HEK293T (cell line): ENCODE measurements around the gene METTL21A.
"Not testable (repeated sequence)": the region's sequence is repeated elsewhere in the genome, so short reads cannot be mapped to it uniquely, and the experiment has no call there.

Experiments used
- CTCF ChIA-PET: fragments of 350-600 bp; formaldehyde crosslinking; extraction: SDS; loops from one replicate; lab custom pipeline; 2021; ENCODE audit warnings: antibody characterized with exemption, inconsistent platforms; lab: Yijun Ruan, JAX
- POLR2A ChIA-PET: fragments of 350-600 bp; formaldehyde crosslinking; extraction: SDS; loops from one replicate; lab custom pipeline; 2020; ENCODE audit warnings: antibody characterized with exemption, inconsistent platforms; lab: Yijun Ruan, JAX
- DNase-seq: peaks from one replicate; pipeline ENCODE4 v3.0.0; 2012; ENCODE audit warnings: mixed read lengths; ENCODE audit errors: extremely low spot score
- ARNT ChIP-seq: fragments of 450-650 bp; IDR thresholded peaks from 2 replicates; pipeline ENCODE4 v1.6.1; 2017; ENCODE audit warnings: mild to moderate bottlenecking
- BHLHE40 ChIP-seq: fragments of 450-650 bp; IDR thresholded peaks from 2 replicates; pipeline ENCODE4 v1.6.1; 2016; ENCODE audit warnings: mild to moderate bottlenecking, moderate library complexity, borderline replicate concordance
- CTBP1 ChIP-seq: fragments of 450-650 bp; IDR thresholded peaks from 2 replicates; pipeline ENCODE4 v1.6.1; 2016; ENCODE audit warnings: borderline replicate concordance
- ELF4 ChIP-seq: fragments of 450-650 bp; IDR thresholded peaks from 2 replicates; pipeline ENCODE4 v1.6.1; 2017; ENCODE audit warnings: antibody characterized with exemption
- FOXA1 ChIP-seq: fragments of 450-650 bp; IDR thresholded peaks from 2 replicates; pipeline ENCODE4 v1.6.1; 2016; ENCODE audit warnings: mild to moderate bottlenecking
- FOXK2 ChIP-seq: fragments of 450-650 bp; IDR thresholded peaks from 2 replicates; pipeline ENCODE4 v1.6.1; 2016; ENCODE audit warnings: mild to moderate bottlenecking
- FOXM1 ChIP-seq: fragments of 450-650 bp; IDR thresholded peaks from 2 replicates; pipeline ENCODE4 v1.6.1; 2017; ENCODE audit warnings: mild to moderate bottlenecking, borderline replicate concordance
- HDGF ChIP-seq: fragments of 450-650 bp; IDR thresholded peaks from 2 replicates; pipeline ENCODE4 v1.6.1; 2017; ENCODE audit warnings: antibody characterized with exemption, borderline replicate concordance
- L3MBTL2 ChIP-seq: fragments of 450-650 bp; conservative IDR thresholded peaks from 2 replicates; pipeline ENCODE4 v1.6.1; 2016; ENCODE audit warnings: mild to moderate bottlenecking
- LEF1 ChIP-seq: fragments of 450-650 bp; IDR thresholded peaks from 2 replicates; pipeline ENCODE4 v1.6.1; 2017; ENCODE audit warnings: mild to moderate bottlenecking, borderline replicate concordance
- NFRKB ChIP-seq: fragments of 450-650 bp; IDR thresholded peaks from 2 replicates; pipeline ENCODE4 v1.6.1; 2016; ENCODE audit warnings: mild to moderate bottlenecking, moderate library complexity
- PKNOX1 ChIP-seq: fragments of 450-650 bp; IDR thresholded peaks from 2 replicates; pipeline ENCODE4 v1.6.1; 2016
- SP1 ChIP-seq: fragments of 450-650 bp; IDR thresholded peaks from 2 replicates; pipeline ENCODE4 v1.6.1; 2017
- SUZ12 ChIP-seq: fragments of 450-650 bp; IDR thresholded peaks from 2 replicates; pipeline ENCODE4 v1.6.1; 2016; ENCODE audit warnings: mild to moderate bottlenecking
- TARDBP ChIP-seq: fragments of 450-650 bp; IDR thresholded peaks from 2 replicates; pipeline ENCODE4 v1.6.1; 2016
- ZNF384 ChIP-seq: fragments of 450-650 bp; IDR thresholded peaks from 2 replicates; pipeline ENCODE4 v1.6.1; 2016

METTL21A gene

GRCh38 chr2:207663870-207664545 is 38.8 kb upstream of the METTL21A start:
- TF ChIP-seq PKNOX1 (peak; percentile 17; the same call in 1 of the 2 replicates), ELF4 (peak; percentile 53; the same call in 1 of the 2 replicates), ZNF384 (peak; percentile 57), FOXA1 (no peak)
- CTCF ChIA-PET, result no interaction called here
- no peak for DNase-seq
- POLR2A ChIA-PET, result no interaction called here

GRCh38 chr2:207662203-207662602 is 37.0 kb upstream of the METTL21A start:
- TF ChIP-seq SP1 (no peak), PKNOX1 (no peak), HDGF (no peak), FOXM1 (no peak), L3MBTL2 (no peak), ARNT (no peak), CTBP1 (no peak), FOXA1 (no peak), FOXK2 (no peak), LEF1 (no peak), BHLHE40 (no peak), SUZ12 (no peak), NFRKB (no peak), ZNF384 (no peak), ELF4 (no peak), TARDBP (no peak)
- CTCF ChIA-PET, result no interaction called here
- POLR2A ChIA-PET, result no interaction called here
- no peak for DNase-seq

GRCh38 chr2:207660994-207661393 is 35.8 kb upstream of the METTL21A start:
- POLR2A ChIA-PET, result no interaction called here
- no peak for DNase-seq
- CTCF ChIA-PET, result interaction anchor here (0.5 to 0.6 kb wide), 3 partner anchors 32 to 256 kb away, joined by 3 to 4 read pairs (median 3); no protein-coding TSS in a partner anchor
- TF ChIP-seq NFRKB, result no peak

GRCh38 chr2:207658156-207658555 is 33.0 kb upstream of the METTL21A start:
- CTCF ChIA-PET, result no interaction called here
- no peak for DNase-seq
- POLR2A ChIA-PET, result no interaction called here
- TF ChIP-seq CTBP1 (no peak), L3MBTL2 (no peak), SUZ12 (no peak), FOXK2 (no peak), FOXA1 (no peak), SP1 (no peak), NFRKB (no peak), TARDBP (no peak), ELF4 (no peak), LEF1 (no peak), FOXM1 (no peak), BHLHE40 (no peak), HDGF (no peak)

- TF ChIP-seq HDGF (no peak), LEF1 (no peak), ELF4 (no peak), BHLHE40 (no peak), FOXM1 (no peak), SP1 (no peak), TARDBP (no peak), ARNT (no peak), ZNF384 (no peak), FOXA1 (no peak), NFRKB (no peak), L3MBTL2 (no peak), PKNOX1 (no peak), CTBP1 (no peak), SUZ12 (no peak), FOXK2 (no peak)
- ChIA-PET POLR2A (no interaction called here), CTCF (no interaction called here)
- no peak for DNase-seq
Measured at GRCh38 chr2:207655000-207655399, 29.8 kb upstream of the METTL21A start.

- CTCF ChIA-PET, POLR2A ChIA-PET, DNase-seq: not testable (repeated sequence)
Measured at GRCh38 chr2:207646582-207646981, 21.4 kb upstream of the METTL21A start.

GRCh38 chr2:207643892-207644291 is 18.7 kb upstream of the METTL21A start:
- no peak for TF ChIP-seq L3MBTL2
- TF ChIP-seq BHLHE40, result no peak
- no peak for TF ChIP-seq FOXK2
- ChIA-PET CTCF (no interaction called here), POLR2A (no interaction called here)
- DNase-seq, result no peak
